G401 (cell line): Measurements from ENCODE around the gene ADGRB3. TPM values are rescaled to one million over a fixed set of nuclear protein-coding genes. Genes with fewer than 3 reads are reported as not detected.
"Not testable (repeated sequence)": the region's sequence is repeated elsewhere in the genome, so short reads cannot be mapped to it uniquely, and the experiment has no call there.

Source experiments
- DNase-seq: peaks from one replicate; pipeline ENCODE4 v3.0.0-alpha.2; 2015; ENCODE audit warnings: low spot score
- in situ Hi-C: cut with HindIII; loops from 2 replicates; pipeline ENCODE4 v1.10.0; 2016; ENCODE audit warnings: low sequenced_read_pairs, mixed read lengths
- total RNA-seq: library from RNA; depleted of rRNA; stranded (reverse); fragments of >200 nt; shearing (Covaris generic); gene quantifications from 2 replicates; pipeline ENCODE4 v1.2.3, GENCODE V29; 2014

ADGRB3 gene
- total RNA-seq, 1 experiment from 2014 or later, result not detected

GRCh38 chr6:68642081-68642480 is 7.0 kb downstream of the ADGRB3 start:
- peak; percentile 37 for DNase-seq
- in situ Hi-C loops, result no loop called here

GRCh38 chr6:68642977-68643376 is 7.9 kb downstream of the ADGRB3 start:
- DNase-seq, result peak; percentile 44
- in situ Hi-C loops, result no loop called here

- in situ Hi-C loops, result no loop called here
- peak; percentile 50 for DNase-seq
Measured at GRCh38 chr6:68649669-68650068, 14.6 kb downstream of the ADGRB3 start.

GRCh38 chr6:68650142-68650541 is 15.1 kb downstream of the ADGRB3 start:
- in situ Hi-C loops, result no loop called here
- DNase-seq, result no peak

- in situ Hi-C loops, result no loop called here
Measured at GRCh38 chr6:68651011-68651985, 16.2 kb downstream of the ADGRB3 start.

GRCh38 chr6:68652117-68652536 is 17.0 kb downstream of the ADGRB3 start:
- in situ Hi-C loops, result no loop called here
- DNase-seq, result no peak

More at GRCh38 chr6:68651011-68651985, 16.2 kb downstream of the ADGRB3 start:
- DNase-seq, result no peak

GRCh38 chr6:68653074-68653705 is 18.1 kb downstream of the ADGRB3 start:
- DNase-seq, result no peak
- in situ Hi-C loops, result no loop called here

GRCh38 chr6:68653706-68654089 is 18.6 kb downstream of the ADGRB3 start:
- no peak for DNase-seq
- in situ Hi-C loops, result no loop called here

- in situ Hi-C loops, result no loop called here
- no peak for DNase-seq
Measured at GRCh38 chr6:68654134-68654533, 19.1 kb downstream of the ADGRB3 start.

- DNase-seq, result no peak
- in situ Hi-C loops, result no loop called here
Measured at GRCh38 chr6:68655028-68655427, 19.9 kb downstream of the ADGRB3 start.

- in situ Hi-C loops, result no loop called here
- DNase-seq, result no peak
Measured at GRCh38 chr6:68657374-68658139, 22.5 kb downstream of the ADGRB3 start.

GRCh38 chr6:68658338-68658737 is 23.3 kb downstream of the ADGRB3 start:
- in situ Hi-C loops, result no loop called here
- DNase-seq, result no peak

GRCh38 chr6:68673255-68673654 is 38.2 kb downstream of the ADGRB3 start:
- no peak for DNase-seq
- in situ Hi-C loops, result no loop called here

- DNase-seq, result no peak
- in situ Hi-C loops, result no loop called here
Measured at GRCh38 chr6:68675548-68675947, 40.5 kb downstream of the ADGRB3 start.

- DNase-seq, in situ Hi-C loops: not testable (repeated sequence)
Measured at GRCh38 chr6:68676094-68676493, 41.0 kb downstream of the ADGRB3 start.

GRCh38 chr6:68677058-68677457 is 42.0 kb downstream of the ADGRB3 start:
- no peak for DNase-seq
- in situ Hi-C loops, result no loop called here

- peak; percentile 61 for DNase-seq
- in situ Hi-C loops, result no loop called here
Measured at GRCh38 chr6:68679399-68679798, 44.3 kb downstream of the ADGRB3 start.

GRCh38 chr6:68680264-68680663 is 45.2 kb downstream of the ADGRB3 start:
- DNase-seq, result no peak
- in situ Hi-C loops, result no loop called here

GRCh38 chr6:68689910-68690309 is 54.8 kb downstream of the ADGRB3 start:
- in situ Hi-C loops, result no loop called here
- no peak for DNase-seq

- in situ Hi-C loops, result no loop called here
- no peak for DNase-seq
Measured at GRCh38 chr6:68691120-68691519, 56.0 kb downstream of the ADGRB3 start.
